HTERT RPE-1 (cell line): Measurements from ENCODE around the gene GINS1.

Experiments used
- in situ Hi-C: fragments of 300-500 bp; cut with MboI; formaldehyde crosslinking; loops from 4 replicates; pipeline ENCODE4 v1.14.3; 2020; ENCODE audit warnings: low sequenced_read_pairs

The GINS1 gene

GRCh38 chr20:25407311-25408169, at the start of gene GINS1:
Gene GINS1 (plus strand): TSS chr20:25407673. CDS start chr20:25407821, 148 bp downstream.
- in situ Hi-C loops = no loop called here

- in situ Hi-C loops = no loop called here
Measured at GRCh38 chr20:25360631-25361286, 46.7 kb upstream of the GINS1 start.

DNA sequence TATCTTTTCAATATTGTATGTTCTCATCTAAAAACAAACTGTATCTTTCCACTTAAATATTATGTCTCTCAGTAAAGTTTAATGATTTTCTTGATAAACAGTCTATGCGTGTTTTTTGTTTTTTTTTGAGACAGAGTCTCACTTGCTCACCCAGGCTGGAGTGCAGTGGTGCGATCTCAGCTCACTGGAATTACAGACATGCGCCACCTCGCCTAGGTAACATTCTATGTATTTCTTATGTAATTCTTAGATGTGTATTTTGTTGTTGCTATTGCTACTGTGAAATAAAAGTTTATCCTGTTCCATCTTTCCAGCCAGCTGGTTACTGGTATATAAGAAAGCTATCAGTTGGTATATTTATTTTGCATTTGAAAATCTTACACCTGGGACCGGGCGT, 46.2 kb upstream of the GINS1 start:
- in situ Hi-C loops = no loop called here

DNA sequence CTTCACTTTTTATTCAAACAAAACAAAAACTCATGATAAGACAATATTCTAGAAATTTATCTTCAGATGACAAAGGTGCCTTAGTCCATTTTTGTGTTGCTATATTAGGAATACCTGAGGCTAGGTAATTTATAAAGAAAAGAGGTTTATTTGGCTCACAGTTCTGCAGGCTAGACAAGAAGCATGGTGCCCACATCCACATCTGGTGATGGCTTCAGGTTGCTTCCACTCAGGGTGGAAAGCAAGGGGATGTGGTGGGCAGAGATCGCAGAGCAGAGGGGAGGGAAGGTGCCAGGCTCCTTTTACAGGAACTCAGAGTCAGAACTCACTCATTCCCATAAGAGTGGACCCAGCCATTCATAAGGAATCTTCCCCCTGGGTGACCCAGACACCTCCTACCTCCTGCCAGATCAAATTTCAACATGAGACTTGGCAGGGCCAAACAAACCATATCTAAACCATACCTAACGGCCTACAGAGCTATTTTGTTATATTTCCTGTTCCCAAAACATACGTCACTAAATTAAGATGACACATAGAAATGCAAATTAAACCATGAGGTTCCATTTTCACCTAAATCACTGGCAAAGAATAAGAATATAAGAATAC, 43.2 kb upstream of the GINS1 start:
- in situ Hi-C loops = no loop called here

- in situ Hi-C loops = no loop called here
Measured at GRCh38 chr20:25364879-25365699, 42.4 kb upstream of the GINS1 start.

GRCh38 chr20:25368526-25368925, 38.9 kb upstream of the GINS1 start:
- in situ Hi-C loops = no loop called here

GRCh38 chr20:25368976-25369375, 38.5 kb upstream of the GINS1 start:
- in situ Hi-C loops = no loop called here

DNA sequence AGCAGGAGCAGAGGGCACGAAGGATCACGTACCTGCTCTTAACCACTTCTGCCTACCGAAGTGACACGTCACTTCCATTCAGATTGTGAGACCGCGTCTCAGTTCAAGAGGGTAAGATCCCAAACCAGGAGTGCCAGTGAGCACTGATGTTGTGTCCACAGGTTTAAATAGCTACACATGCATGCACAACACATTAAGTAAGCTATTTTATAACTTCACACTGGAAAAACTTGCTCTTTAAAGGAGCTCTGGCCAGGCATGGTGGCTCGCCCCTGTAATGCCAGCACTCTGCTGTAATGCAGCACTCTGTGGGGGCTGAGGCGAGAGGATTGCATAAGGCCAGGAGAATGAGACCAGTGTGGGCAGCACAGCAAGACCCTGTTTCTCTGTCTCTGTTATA, 37.9 kb upstream of the GINS1 start:
- in situ Hi-C loops = no loop called here

DNA sequence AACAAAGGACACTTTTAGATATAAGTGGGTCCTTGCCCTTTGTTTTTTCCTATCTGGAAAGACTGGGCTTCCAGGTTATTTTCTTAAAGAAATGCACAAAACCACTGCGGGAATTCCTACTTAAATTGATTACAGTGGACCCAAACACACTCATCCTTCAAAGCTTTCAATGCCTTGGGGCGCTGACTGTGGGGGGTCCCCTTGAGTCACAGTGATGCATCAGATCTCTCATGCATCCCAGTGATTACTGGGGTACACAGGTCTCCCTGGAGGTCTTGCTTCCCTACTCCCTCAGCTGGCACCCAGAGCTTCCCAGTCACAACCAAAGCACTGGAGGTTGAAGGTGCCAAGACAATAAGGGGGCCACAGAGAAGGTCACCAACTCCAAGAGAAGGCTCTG, 37.5 kb upstream of the GINS1 start:
- in situ Hi-C loops = no loop called here

- in situ Hi-C loops = no loop called here
Measured at GRCh38 chr20:25372584-25373336, 34.7 kb upstream of the GINS1 start.

DNA sequence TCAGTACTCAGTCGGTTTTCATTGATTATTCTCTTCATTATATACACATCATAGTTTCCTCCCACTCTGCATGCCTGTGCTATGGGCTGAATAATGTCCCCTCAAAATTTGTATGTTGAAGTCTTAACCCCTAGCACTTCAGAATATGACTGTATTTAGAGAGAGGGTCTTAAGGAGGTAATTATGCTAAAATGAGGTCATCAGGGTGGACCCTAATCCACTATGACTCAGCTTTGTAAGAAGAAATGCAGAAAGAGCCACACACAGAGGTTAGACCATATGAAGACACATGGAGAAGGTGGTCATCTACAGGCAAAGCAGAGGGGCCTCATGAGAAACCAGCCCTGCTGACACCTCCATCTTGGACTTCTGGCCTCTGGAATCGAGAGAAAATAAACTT, 32.6 kb upstream of the GINS1 start:
- in situ Hi-C loops = no loop called here

- in situ Hi-C loops = no loop called here
Measured at GRCh38 chr20:25376236-25376635, 31.2 kb upstream of the GINS1 start.

GRCh38 chr20:25376886-25377285, 30.6 kb upstream of the GINS1 start:
- in situ Hi-C loops = no loop called here

DNA sequence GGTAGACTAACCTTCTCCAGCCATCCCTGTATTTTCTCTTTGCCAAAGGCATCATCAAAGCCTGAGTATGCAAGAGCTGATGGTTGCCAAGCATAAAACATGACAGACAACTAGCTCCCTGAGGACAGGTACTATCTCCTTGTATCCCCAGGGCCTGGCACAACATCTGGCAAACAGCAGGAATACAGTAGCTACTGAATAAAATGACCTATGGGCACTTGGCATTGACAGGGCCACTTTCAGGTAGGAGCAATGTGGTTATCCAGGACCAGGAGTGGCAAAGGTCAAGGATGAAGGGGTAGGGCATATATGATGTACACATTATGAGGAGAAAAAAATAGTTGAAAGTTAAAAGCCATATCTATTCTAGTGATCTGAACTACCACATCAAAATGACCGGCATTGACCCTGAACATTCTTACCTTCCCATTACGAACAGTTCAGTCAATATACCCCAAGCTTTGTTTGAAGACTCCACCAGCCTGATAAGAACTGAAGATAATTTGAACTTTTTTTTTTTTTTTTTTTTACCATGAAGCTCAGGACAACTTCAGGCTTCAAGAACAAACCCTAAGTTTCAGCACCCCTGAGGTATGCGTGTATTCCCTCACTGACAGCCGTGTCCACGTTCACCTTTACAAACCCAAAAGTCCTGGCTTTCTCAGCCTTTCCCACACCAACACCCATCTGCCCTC, 29.1 kb upstream of the GINS1 start:
- in situ Hi-C loops = no loop called here

- in situ Hi-C loops = no loop called here
Measured at GRCh38 chr20:25378884-25379733, 28.4 kb upstream of the GINS1 start.

GRCh38 chr20:25380945-25381614, 26.4 kb upstream of the GINS1 start:
- in situ Hi-C loops = no loop called here

DNA sequence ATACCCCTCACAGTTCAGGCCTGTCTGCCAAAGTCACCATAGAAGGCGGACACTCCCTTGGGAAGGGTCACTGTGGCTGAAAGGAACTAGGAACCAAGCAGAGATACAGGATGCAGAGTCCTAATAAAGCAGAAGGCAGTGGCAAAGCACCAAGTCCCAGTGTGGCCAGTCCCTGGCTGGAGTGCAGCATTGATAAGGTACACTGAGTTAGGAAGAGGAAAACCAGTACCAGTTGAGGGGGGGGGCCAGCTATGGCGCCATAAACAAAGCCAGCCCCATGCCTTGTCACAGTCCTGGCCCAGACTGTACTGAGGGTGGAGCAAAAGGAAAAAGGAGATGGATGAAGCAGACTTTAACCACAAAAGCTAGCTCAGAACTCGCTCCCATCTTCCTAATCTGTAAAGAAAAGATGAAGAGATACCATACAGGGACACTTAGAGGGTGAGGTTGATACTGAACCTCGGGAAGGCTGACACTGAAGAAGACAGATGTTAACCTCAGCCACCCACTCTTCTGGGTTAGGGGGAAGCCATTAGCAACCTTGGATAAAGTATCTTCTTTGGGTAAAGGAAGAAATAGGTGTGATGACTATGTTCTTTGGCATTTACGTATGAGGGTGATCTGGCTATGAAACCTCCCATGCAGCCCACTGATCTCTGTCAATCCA, 24.6 kb upstream of the GINS1 start:
- in situ Hi-C loops = no loop called here

- in situ Hi-C loops = no loop called here
Measured at GRCh38 chr20:25389401-25389857, 18.0 kb upstream of the GINS1 start.
